Measurements from ENCODE around the gene FGF6.

The FGF6 gene

GRCh38 chr12:4445156-4446101, at the start of gene FGF6:
Gene FGF6, minus strand, starts transcription at chr12:4445815. Its CDS starts 245 bp downstream, at chr12:4445570.
- H3K9me3 ChIP-seq (ENCODE audit: control insufficient read depth, low read length) = no peaks in the 10 kb centered on the region
- H3K36me3 ChIP-seq (ENCODE audit: control insufficient read depth, insufficient read depth, low read length, severe bottlenecking) = no peaks in the 10 kb centered on the region
- H3K27me3 ChIP-seq (replicated peaks; ENCODE audit: control insufficient read depth, insufficient read depth, low read length) = peaks cover 50% of the 10 kb centered on the region
- H3K9ac ChIP-seq (ENCODE audit: low read length) = no peak within 1 kb of the TSS
- no peaks in the 10 kb centered on the region for H3K4me1 ChIP-seq (ENCODE audit: control insufficient read depth, insufficient read depth, low read length)
- H3K4me3 ChIP-seq (ENCODE audit: low read length) = no peak within 1 kb of the TSS
- no peak for DNase-seq (ENCODE audit: low read depth)

GRCh38 chr12:4490973-4491372, 45.4 kb upstream of the FGF6 start:
- no peak overlapping the region for H3K9ac ChIP-seq (ENCODE audit: low read length)
- H3K27me3 ChIP-seq (replicated peaks; ENCODE audit: control insufficient read depth, insufficient read depth, low read length) = no peaks in the 10 kb centered on the region
- no peak for DNase-seq (ENCODE audit: low read depth)
- H3K36me3 ChIP-seq (ENCODE audit: control insufficient read depth, insufficient read depth, low read length, severe bottlenecking) = peaks cover 59% of the 10 kb centered on the region
- H3K4me1 ChIP-seq (ENCODE audit: control insufficient read depth, insufficient read depth, low read length) = no peaks in the 10 kb centered on the region
- no peaks in the 10 kb centered on the region for H3K9me3 ChIP-seq (ENCODE audit: control insufficient read depth, low read length)
- no peak overlapping the region for H3K4me3 ChIP-seq (ENCODE audit: low read length)

GRCh38 chr12:4489556-4489955, 43.9 kb upstream of the FGF6 start:
- no peak overlapping the region for H3K4me3 ChIP-seq (ENCODE audit: low read length)
- H3K9ac ChIP-seq (ENCODE audit: low read length) = no peak overlapping the region
- no peaks in the 10 kb centered on the region for H3K9me3 ChIP-seq (ENCODE audit: control insufficient read depth, low read length)
- no peaks in the 10 kb centered on the region for H3K27me3 ChIP-seq (replicated peaks; ENCODE audit: control insufficient read depth, insufficient read depth, low read length)
- no peak for DNase-seq (ENCODE audit: low read depth)
- H3K36me3 ChIP-seq (ENCODE audit: control insufficient read depth, insufficient read depth, low read length, severe bottlenecking) = peaks cover 49% of the 10 kb centered on the region
- no peaks in the 10 kb centered on the region for H3K4me1 ChIP-seq (ENCODE audit: control insufficient read depth, insufficient read depth, low read length)

- no peak overlapping the region for H3K4me3 ChIP-seq (ENCODE audit: low read length)
- no peaks in the 10 kb centered on the region for H3K9me3 ChIP-seq (ENCODE audit: control insufficient read depth, low read length)
- H3K36me3 ChIP-seq (ENCODE audit: control insufficient read depth, insufficient read depth, low read length, severe bottlenecking) = peaks cover 43% of the 10 kb centered on the region
- DNase-seq (ENCODE audit: low read depth) = no peak
- H3K4me1 ChIP-seq (ENCODE audit: control insufficient read depth, insufficient read depth, low read length) = no peaks in the 10 kb centered on the region
- no peaks in the 10 kb centered on the region for H3K27me3 ChIP-seq (replicated peaks; ENCODE audit: control insufficient read depth, insufficient read depth, low read length)
- no peak overlapping the region for H3K9ac ChIP-seq (ENCODE audit: low read length)
These were observed 41.4 kb upstream of the FGF6 start for GRCh38 chr12:4486980-4487379.

- Histone ChIP-seq H3K4me3 (ENCODE audit: low read length) (no peak overlapping the region), H3K27me3 (replicated peaks; ENCODE audit: control insufficient read depth, insufficient read depth, low read length) (no peaks in the 10 kb centered on the region), H3K9ac (ENCODE audit: low read length) (no peak overlapping the region), H3K36me3 (ENCODE audit: control insufficient read depth, insufficient read depth, low read length, severe bottlenecking) (peaks cover 43% of the 10 kb centered on the region), H3K9me3 (ENCODE audit: control insufficient read depth, low read length) (no peaks in the 10 kb centered on the region), H3K4me1 (ENCODE audit: control insufficient read depth, insufficient read depth, low read length) (no peaks in the 10 kb centered on the region)
- DNase-seq (ENCODE audit: low read depth) = no peak
These were observed 40.6 kb upstream of the FGF6 start for GRCh38 chr12:4486049-4486699.

- Histone ChIP-seq H3K4me3 (ENCODE audit: low read length) (no peak overlapping the region), H3K27me3 (replicated peaks; ENCODE audit: control insufficient read depth, insufficient read depth, low read length) (no peaks in the 10 kb centered on the region), H3K9ac (ENCODE audit: low read length) (no peak overlapping the region), H3K4me1 (ENCODE audit: control insufficient read depth, insufficient read depth, low read length) (no peaks in the 10 kb centered on the region), H3K36me3 (ENCODE audit: control insufficient read depth, insufficient read depth, low read length, severe bottlenecking) (peaks cover 24% of the 10 kb centered on the region), H3K9me3 (ENCODE audit: control insufficient read depth, low read length) (peaks cover 10% of the 10 kb centered on the region)
- DNase-seq (ENCODE audit: low read depth) = no peak
These were observed 38.5 kb upstream of the FGF6 start for GRCh38 chr12:4483885-4484823.

GRCh38 chr12:4482936-4483335, 37.3 kb upstream of the FGF6 start:
- no peaks in the 10 kb centered on the region for H3K4me1 ChIP-seq (ENCODE audit: control insufficient read depth, insufficient read depth, low read length)
- no peak overlapping the region for H3K9ac ChIP-seq (ENCODE audit: low read length)
- no peak for DNase-seq (ENCODE audit: low read depth)
- H3K36me3 ChIP-seq (ENCODE audit: control insufficient read depth, insufficient read depth, low read length, severe bottlenecking) = peaks cover 11% of the 10 kb centered on the region
- H3K4me3 ChIP-seq (ENCODE audit: low read length) = no peak overlapping the region
- H3K27me3 ChIP-seq (replicated peaks; ENCODE audit: control insufficient read depth, insufficient read depth, low read length) = no peaks in the 10 kb centered on the region
- H3K9me3 ChIP-seq (ENCODE audit: control insufficient read depth, low read length) = peaks cover 21% of the 10 kb centered on the region

GRCh38 chr12:4478933-4479332, 33.3 kb upstream of the FGF6 start:
- H3K9me3 ChIP-seq (ENCODE audit: control insufficient read depth, low read length) = peaks cover 22% of the 10 kb centered on the region
- no peaks in the 10 kb centered on the region for H3K36me3 ChIP-seq (ENCODE audit: control insufficient read depth, insufficient read depth, low read length, severe bottlenecking)
- H3K9ac ChIP-seq (ENCODE audit: low read length) = no peak overlapping the region
- H3K4me3 ChIP-seq (ENCODE audit: low read length) = no peak overlapping the region
- DNase-seq (ENCODE audit: low read depth) = no peak
- H3K27me3 ChIP-seq (replicated peaks; ENCODE audit: control insufficient read depth, insufficient read depth, low read length) = no peaks in the 10 kb centered on the region
- no peaks in the 10 kb centered on the region for H3K4me1 ChIP-seq (ENCODE audit: control insufficient read depth, insufficient read depth, low read length)

GRCh38 chr12:4477129-4477528, 31.5 kb upstream of the FGF6 start:
- no peaks in the 10 kb centered on the region for H3K4me1 ChIP-seq (ENCODE audit: control insufficient read depth, insufficient read depth, low read length)
- peaks cover 22% of the 10 kb centered on the region for H3K9me3 ChIP-seq (ENCODE audit: control insufficient read depth, low read length)
- H3K36me3 ChIP-seq (ENCODE audit: control insufficient read depth, insufficient read depth, low read length, severe bottlenecking) = no peaks in the 10 kb centered on the region
- no peak for DNase-seq (ENCODE audit: low read depth)
- no peak overlapping the region for H3K9ac ChIP-seq (ENCODE audit: low read length)
- H3K27me3 ChIP-seq (replicated peaks; ENCODE audit: control insufficient read depth, insufficient read depth, low read length) = no peaks in the 10 kb centered on the region
- H3K4me3 ChIP-seq (ENCODE audit: low read length) = no peak overlapping the region

GRCh38 chr12:4472046-4472445, 26.4 kb upstream of the FGF6 start:
- Histone ChIP-seq H3K27me3 (replicated peaks; ENCODE audit: control insufficient read depth, insufficient read depth, low read length) (no peaks in the 10 kb centered on the region), H3K9ac (ENCODE audit: low read length) (no peak overlapping the region), H3K36me3 (ENCODE audit: control insufficient read depth, insufficient read depth, low read length, severe bottlenecking) (no peaks in the 10 kb centered on the region), H3K4me1 (ENCODE audit: control insufficient read depth, insufficient read depth, low read length) (no peaks in the 10 kb centered on the region), H3K4me3 (ENCODE audit: low read length) (no peak overlapping the region), H3K9me3 (ENCODE audit: control insufficient read depth, low read length) (peaks cover 5% of the 10 kb centered on the region)
- no peak for DNase-seq (ENCODE audit: low read depth)

GRCh38 chr12:4471256-4471655, 25.6 kb upstream of the FGF6 start:
- no peak overlapping the region for H3K9ac ChIP-seq (ENCODE audit: low read length)
- H3K4me3 ChIP-seq (ENCODE audit: low read length) = no peak overlapping the region
- no peaks in the 10 kb centered on the region for H3K4me1 ChIP-seq (ENCODE audit: control insufficient read depth, insufficient read depth, low read length)
- H3K9me3 ChIP-seq (ENCODE audit: control insufficient read depth, low read length) = peaks cover 5% of the 10 kb centered on the region
- no peaks in the 10 kb centered on the region for H3K36me3 ChIP-seq (ENCODE audit: control insufficient read depth, insufficient read depth, low read length, severe bottlenecking)
- H3K27me3 ChIP-seq (replicated peaks; ENCODE audit: control insufficient read depth, insufficient read depth, low read length) = no peaks in the 10 kb centered on the region
- no peak for DNase-seq (ENCODE audit: low read depth)
